Esophagus squamous epithelium (tissue), 5 donors: ENCODE measurements around the gene BCL7B. TPM values are rescaled to one million over a fixed set of nuclear protein-coding genes. Genes with fewer than 3 reads are reported as not detected.
"Not testable (repeated sequence)": the region's sequence is repeated elsewhere in the genome, so short reads cannot be mapped to it uniquely, and the experiment has no call there.

Experiments
- DNase-seq: peaks from one replicate; lab custom pipeline; 2025; lab: John Stamatoyannopoulos, UW
- H3K27ac ChIP-seq, 4 donors: fragments of 200-600 bp; sonication (generic); one replicate each; pipeline ENCODE4 v1.5.1; 2016 to 2019; ENCODE audit warnings: mild to moderate bottlenecking in 1 of 4
- H3K27me3 ChIP-seq, 4 donors: fragments of 200-600 bp; sonication (generic); 1 replicate in 3 of 4; 2 replicates in 1 of 4; pipeline versions ENCODE4 v1.5.1 to v1.6.0; 2017 to 2021; ENCODE audit warnings: antibody characterized with exemption in 1 of 4
- H3K36me3 ChIP-seq, 3 donors: fragments of 200-600 bp; sonication (generic); one replicate each; pipeline ENCODE4 v1.5.1; 2016 to 2019
- H3K4me1 ChIP-seq, 3 donors: fragments of 200-600 bp; sonication (generic); one replicate each; pipeline ENCODE4 v1.5.1; 2017 to 2019
- H3K4me3 ChIP-seq, 4 donors: fragments of 200-600 bp; sonication (generic); 1 replicate in 3 of 4; 2 replicates in 1 of 4; pipeline ENCODE4 v1.5.1; 2016 to 2019; ENCODE audit warnings: mild to moderate bottlenecking in 2 of 4, moderate library complexity in 1 of 4
- H3K9me3 ChIP-seq, 3 donors: fragments of 200-600 bp; sonication (generic); one replicate each; pipeline ENCODE4 v1.5.1; 2016 to 2019
- CTCF ChIP-seq, 6 experiments: fragments of 450-650 bp in 4 of 6; fragments of 200-600 bp in 2 of 6; sonication (generic) in 2 of 6; IDR thresholded peaks; one replicate each; pipeline ENCODE4 v1.5.1; 2016 to 2019; ENCODE audit warnings: antibody characterized with exemption in 6 of 6, mild to moderate bottlenecking in 4 of 6, moderate library complexity in 4 of 6
- POLR2A ChIP-seq, 4 donors: fragments of 450-650 bp; IDR thresholded peaks; one replicate each; pipeline ENCODE4 v1.6.1; 2017; ENCODE audit warnings: antibody characterized with exemption in 4 of 4, mild to moderate bottlenecking in 4 of 4, moderate library complexity in 3 of 4
- WGBS, 2 donors: methylation state at CpG; one replicate each; pipeline ENCODE4 v1.1.5; 2018; 5-methylcytosine and 5-hydroxymethylcytosine counted together
- intact Hi-C: fragments of 100-400 bp; cut with DNase I; formaldehyde crosslinking; loops from one replicate; pipeline ENCODE4 v1.15.0; 2022
- total RNA-seq, 4 donors: library from RNA; depleted of rRNA; stranded (reverse); fragments of >200 nt; gene quantifications; one replicate each; pipeline ENCODE4 v1.1.0, GENCODE V29; 2016
- donor health status: DM: yes; HTN: yes; CAD: no.

BCL7B gene
- total RNA-seq, 4 donors from 2014 or later = 39.8 to 55.3 (median 43.0) TPM

- no peak for DNase-seq
- Histone ChIP-seq H3K4me3 (no peak overlapping the region), H3K4me1 (no peaks in the 10 kb centered on the region), H3K27ac (no peak overlapping the region), H3K9me3 (no peaks in the 10 kb centered on the region), H3K36me3 (no peaks in the 10 kb centered on the region), H3K27me3 (peaks cover 0 to 30% (median 0%) of the 10 kb centered on the region in 4 donors)
- 20 to 75% methylated on average over 1 to 5 of the region's 14 CpGs for WGBS, 2 donors
- intact Hi-C loops = no loop called here
- TF ChIP-seq CTCF (IDR thresholded peaks at IDR 0.05) (no peak), POLR2A (IDR thresholded peaks at IDR 0.05) (no peak)
Observed at GRCh38 chr7:73593207-73594045, 35.9 kb upstream of the BCL7B start.

GRCh38 chr7:73586911-73587310, 29.4 kb upstream of the BCL7B start:
- 91 to 94% methylated on average over 12 of the region's 12 CpGs for WGBS, 2 donors
- no peak for DNase-seq
- H3K36me3 ChIP-seq = no peaks in the 10 kb centered on the region
- no peak for TF ChIP-seq POLR2A (IDR thresholded peaks at IDR 0.05)
- TF ChIP-seq CTCF (IDR thresholded peaks at IDR 0.05) = no peak
- H3K4me1 ChIP-seq = peaks cover 0 to 11% (median 0%) of the 10 kb centered on the region in 3 donors
- no peak overlapping the region for H3K4me3 ChIP-seq
- H3K27ac ChIP-seq = peak overlapping the region in 1 of 4 donors; percentile 59
- H3K9me3 ChIP-seq = no peaks in the 10 kb centered on the region
- intact Hi-C loops = no loop called here
- H3K27me3 ChIP-seq = no peaks in the 10 kb centered on the region

DNA sequence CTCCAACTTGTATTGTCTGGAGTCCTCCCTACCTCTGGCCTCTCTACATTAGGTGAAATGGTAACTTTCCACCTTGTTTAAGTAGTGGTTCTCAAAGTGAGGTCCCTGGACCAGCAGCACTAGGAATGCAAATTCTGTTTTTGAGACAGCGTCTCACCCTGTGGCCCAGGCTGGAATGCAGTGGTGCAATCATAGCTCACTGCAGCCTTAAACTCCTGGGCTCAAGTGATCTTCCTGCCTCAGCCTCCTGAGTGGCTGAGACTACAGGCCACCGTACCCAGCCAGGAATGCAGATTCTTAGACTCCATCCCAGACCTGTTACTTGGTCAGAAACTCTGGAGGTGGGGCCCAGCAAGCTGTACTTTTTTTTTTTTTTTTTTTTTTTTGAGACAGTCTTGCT, 27.7 kb upstream of the BCL7B start:
- DNase-seq = no peak
- Histone ChIP-seq H3K27ac (no peak overlapping the region), H3K4me3 (no peak overlapping the region), H3K9me3 (no peaks in the 10 kb centered on the region), H3K4me1 (peaks cover 0 to 11% (median 0%) of the 10 kb centered on the region in 3 donors), H3K36me3 (no peaks in the 10 kb centered on the region), H3K27me3 (no peaks in the 10 kb centered on the region)
- intact Hi-C loops = no loop called here
- 68 to 89% methylated on average over 1 to 2 of the region's 2 CpGs for WGBS, 2 donors
- TF ChIP-seq CTCF (IDR thresholded peaks at IDR 0.05) (no peak), POLR2A (IDR thresholded peaks at IDR 0.05) (no peak)

DNA sequence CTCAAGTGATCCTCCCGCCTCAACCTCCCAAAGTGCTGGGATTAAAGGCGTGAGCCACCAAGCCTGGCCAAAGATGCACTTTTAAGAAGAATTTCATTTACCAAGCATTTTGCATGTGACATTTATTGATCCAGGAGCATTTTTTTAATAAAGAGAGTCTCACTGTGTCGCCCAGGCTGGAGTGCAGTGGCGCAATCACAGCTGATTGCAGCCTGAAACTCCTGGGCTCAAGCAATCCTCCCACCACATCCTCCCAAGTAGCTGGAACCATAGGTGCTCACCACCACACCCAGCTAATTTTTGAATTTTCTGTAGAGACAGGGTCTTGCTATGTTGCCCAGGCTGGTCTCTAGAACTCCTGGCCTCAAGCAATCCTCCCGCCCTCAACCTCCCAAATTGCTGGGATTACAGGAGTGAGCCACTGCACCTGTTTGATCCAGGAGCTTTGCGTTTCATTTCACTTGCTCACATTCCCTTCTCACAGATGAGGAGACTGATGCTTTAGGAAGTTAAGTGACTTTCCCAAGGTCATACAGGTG, 25.2 kb upstream of the BCL7B start:
- no peaks in the 10 kb centered on the region for H3K36me3 ChIP-seq
- no peak overlapping the region for H3K4me3 ChIP-seq
- 86 to 88% methylated on average over 5 to 6 of the region's 6 CpGs for WGBS, 2 donors
- TF ChIP-seq POLR2A (IDR thresholded peaks at IDR 0.05) = no peak
- no peak for TF ChIP-seq CTCF (IDR thresholded peaks at IDR 0.05)
- H3K27me3 ChIP-seq = no peaks in the 10 kb centered on the region
- intact Hi-C loops = no loop called here
- no peak for DNase-seq
- peaks cover 1 to 18% (median 5%) of the 10 kb centered on the region in 3 donors for H3K4me1 ChIP-seq
- H3K9me3 ChIP-seq = no peaks in the 10 kb centered on the region
- no peak overlapping the region for H3K27ac ChIP-seq

GRCh38 chr7:73581006-73581405, 23.5 kb upstream of the BCL7B start:
- DNase-seq, H3K9me3 ChIP-seq, H3K4me3 ChIP-seq, H3K36me3 ChIP-seq, H3K27me3 ChIP-seq, intact Hi-C loops, H3K27ac ChIP-seq: not testable (repeated sequence)
- H3K4me1 ChIP-seq = peaks cover 15 to 29% (median 17%) of the 10 kb centered on the region in 3 donors
- WGBS, 2 donors = 70 to 83% methylated on average over 8 of the region's 9 CpGs
